Right lobe of liver (tissue), 4 donors: Measurements from ENCODE around the gene ITPR2.

ENCODE experiments used
- CTCF ChIP-seq, 4 donors: fragments of 200-600 bp in 3 of 4; fragments of 450-650 bp in 1 of 4; IDR thresholded peaks; one replicate each; pipeline versions ENCODE4 v1.5.1 to v1.8.0; 2016 to 2022; ENCODE audit warnings: antibody characterized with exemption in 4 of 4, mild to moderate bottlenecking in 2 of 4
- POLR2A ChIP-seq: fragments of 450-650 bp; IDR thresholded peaks from one replicate; pipeline ENCODE4 v1.6.1; 2017; ENCODE audit warnings: antibody characterized with exemption, mild to moderate bottlenecking
- donor health status: DM: no; HTN: no; CAD: no.
- donor health status: DM: no; HTN: no; CAD: no.
- donor health status: DM: no; HTN: yes; CAD: no.

GRCh38 chr12:26724309-26724702 is 108.7 kb downstream of the ITPR2 start:
- TF ChIP-seq CTCF (IDR thresholded peaks at IDR 0.05) (no peak), POLR2A (no peak)
